ENCODE results near the gene ANO8. TPM values are rescaled to one million over a fixed set of nuclear protein-coding genes. Genes with fewer than 3 reads are reported as not detected.

Gene ANO8
- total and polyA plus RNA-seq, 2 experiments from 2014 or later, result 4.5 to 24.9 TPM

GRCh38 chr19:17378271-17378670 is 43.6 kb upstream of the ANO8 start (continued):
- TF ChIP-seq ZNF462 (CRISPR knock-in tag; IDR thresholded peaks at IDR 0.05) (no peak), EZH2phosphoT487 (IDR thresholded peaks at IDR 0.05; ENCODE audit: unreplicated experiment) (no peak), EZH2 (IDR thresholded peaks at IDR 0.05; ENCODE audit: low read depth, unreplicated experiment) (no peak), CREB1 (CRISPR knock-in tag; IDR thresholded peaks at IDR 0.05; ENCODE audit: low read depth) (no peak)

GRCh38 chr19:17376935-17377600 is 42.4 kb upstream of the ANO8 start, which contains the start of gene PLVAP:
Gene PLVAP, minus strand, starts transcription at chr19:17377342. Its CDS starts 54 bp downstream, at chr19:17377288.
- Histone ChIP-seq H3F3A (replicated peaks; ENCODE audit: low read depth) (0 out of 2 replicates have a peak, but pooled peaks cover 3% of the 10 kb centered on the region), H3K79me2 (replicated peaks; ENCODE audit: insufficient read depth) (no peaks in the 10 kb centered on the region), H2AFZ (peak within 1 kb of the TSS; percentile 52), H3K4me3 (no peak within 1 kb of the TSS), H3K36me3 (ENCODE audit: insufficient read depth) (no peaks in the 10 kb centered on the region), H3K27me3 (ENCODE audit: insufficient read depth) (no peaks in the 10 kb centered on the region), H4K20me1 (replicated peaks; ENCODE audit: insufficient read depth) (no peaks in the 10 kb centered on the region), H3K4me2 (no peak within 1 kb of the TSS), H3K27ac (ENCODE audit: low read depth) (no peak within 1 kb of the TSS), H3K4me1 (ENCODE audit: insufficient read depth) (no peaks in the 10 kb centered on the region; the same call in 1 of the 2 replicates), H3K9me2 (ENCODE audit: insufficient read depth) (no peaks in the 10 kb centered on the region)
- no peak within 1 kb of the TSS for H3K27ac Mint-ChIP-seq
- H3K9me3 Mint-ChIP-seq, result peaks cover 10% of the 10 kb centered on the region
- peaks cover 20% of the 10 kb centered on the region for H3K27me3 Mint-ChIP-seq (ENCODE audit: insufficient read depth, low read depth, poor library complexity)
- peaks cover 7% of the 10 kb centered on the region; the same call in 2 of the 3 replicates for H3K36me3 Mint-ChIP-seq (ENCODE audit: low read depth)
- ATAC-seq, result peak; percentile 25; the same call in 2 of the 3 replicates
- H3K4me3 Mint-ChIP-seq, result no peak within 1 kb of the TSS
- no peak for DNase-seq (ENCODE audit: low spot score)
- H3K4me1 Mint-ChIP-seq, result peaks cover 6% of the 10 kb centered on the region
- TF ChIP-seq NANOG (IDR thresholded peaks at IDR 0.05; ENCODE audit: borderline replicate concordance) (no peak), CREB1 (CRISPR knock-in tag; IDR thresholded peaks at IDR 0.05; ENCODE audit: low read depth) (no peak), CTCF (conservative IDR thresholded peaks at IDR 0.05; ENCODE audit: low read depth in 2 of 2) (no peak), ZNF462 (CRISPR knock-in tag; IDR thresholded peaks at IDR 0.05) (no peak), EZH2phosphoT487 (IDR thresholded peaks at IDR 0.05; ENCODE audit: unreplicated experiment) (no peak)
